OCI-LY1 (cell line): ENCODE measurements around the gene PGS1.

Experiments
- H2AFZ ChIP-seq: fragments of 200-600 bp; sonication (generic), shearing (Covaris generic); 2 replicates; pipeline ENCODE4 v1.6.0; 2014; ENCODE audit warnings: antibody characterized with exemption, mild to moderate bottlenecking, low read length
- H3F3A ChIP-seq: fragments of 200-600 bp; sonication (generic), shearing (Covaris generic); 2 replicates; pipeline ENCODE4 v1.6.0; 2014; ENCODE audit warnings: mild to moderate bottlenecking, antibody characterized with exemption, low read length, moderate library complexity; ENCODE audit not compliant: insufficient read depth
- H3K27ac ChIP-seq: fragments of 200-600 bp; sonication (generic); 2 replicates; pipeline ENCODE4 v1.5.1; 2014; ENCODE audit warnings: low read length, mixed run types, mild to moderate bottlenecking, low read depth; ENCODE audit not compliant: poor library complexity, severe bottlenecking
- H3K27me3 ChIP-seq: fragments of 200-600 bp; sonication (generic); 2 replicates; pipeline ENCODE4 v1.6.0; 2014; ENCODE audit warnings: antibody characterized with exemption, mild to moderate bottlenecking, low read length, moderate library complexity; ENCODE audit not compliant: insufficient read depth
- H3K36me3 ChIP-seq: fragments of 200-600 bp; sonication (generic); 2 replicates; pipeline ENCODE4 v1.6.1; 2014; ENCODE audit warnings: mild to moderate bottlenecking, antibody characterized with exemption, low read length, moderate library complexity, mixed read lengths; ENCODE audit not compliant: insufficient read depth
- H3K4me1 ChIP-seq: fragments of 200-600 bp; sonication (generic); 2 replicates; pipeline ENCODE4 v1.5.1; 2014; ENCODE audit warnings: mild to moderate bottlenecking, low read length, moderate library complexity; ENCODE audit not compliant: insufficient read depth, severe bottlenecking
- H3K4me2 ChIP-seq: fragments of 200-600 bp; sonication (generic), shearing (Covaris generic); 2 replicates; pipeline ENCODE4 v1.6.1; 2014; ENCODE audit warnings: low read length
- H3K4me3 ChIP-seq: fragments of 200-600 bp; sonication (generic); 2 replicates; pipeline ENCODE4 v1.5.1; 2014; ENCODE audit warnings: low read length, low read depth, mild to moderate bottlenecking, mixed read lengths; ENCODE audit not compliant: poor library complexity, severe bottlenecking
- H3K79me2 ChIP-seq: fragments of 200-600 bp; shearing (Covaris generic); 2 replicates; pipeline ENCODE4 v1.6.1; 2016; ENCODE audit warnings: mixed run types, low read length, mixed read lengths; ENCODE audit not compliant: insufficient read depth
- H3K9ac ChIP-seq: fragments of 200-600 bp; sonication (generic), shearing (Covaris generic); 2 replicates; pipeline ENCODE4 v1.6.1; 2014; ENCODE audit warnings: mild to moderate bottlenecking, low read length, mixed read lengths
- H3K9me2 ChIP-seq: fragments of 200-600 bp; sonication (generic), shearing (Covaris generic); 2 replicates; pipeline ENCODE4 v1.6.1; 2014; ENCODE audit warnings: low read depth, mild to moderate bottlenecking, low read length, mixed read lengths
- H3K9me3 ChIP-seq: fragments of 200-600 bp; shearing (Covaris generic); 2 replicates; pipeline ENCODE4 v1.6.1; 2014; ENCODE audit warnings: low read length, mixed read lengths
- H4K20me1 ChIP-seq: fragments of 200-600 bp; sonication (generic), shearing (Covaris generic); 2 replicates; pipeline ENCODE4 v1.6.0; 2016; ENCODE audit warnings: mild to moderate bottlenecking, low read length; ENCODE audit not compliant: insufficient read depth
- CTCF ChIP-seq: fragments of 200-600 bp; sonication (generic), shearing (Covaris generic); IDR thresholded peaks from 2 replicates; pipeline ENCODE4 v1.5.1; 2017; ENCODE audit warnings: mild to moderate bottlenecking, antibody characterized with exemption, low read length, moderate library complexity, mixed read lengths
- EZH2 ChIP-seq: fragments of 200-600 bp; sonication (generic), shearing (Covaris generic); IDR thresholded peaks from 2 replicates; pipeline ENCODE4 v1.8.0; 2017; ENCODE audit warnings: borderline replicate concordance, mixed run types, mild to moderate bottlenecking, antibody characterized with exemption, low read length, moderate library complexity, mixed read lengths

The PGS1 gene

GRCh38 chr17:78422267-78422605, 43.8 kb downstream of the PGS1 start:
- no peak overlapping the region for H3K4me2 ChIP-seq
- H3K9me3 ChIP-seq, result no peaks in the 10 kb centered on the region
- no peaks in the 10 kb centered on the region for H3F3A ChIP-seq
- H3K27ac ChIP-seq, result no peak overlapping the region
- no peaks in the 10 kb centered on the region for H4K20me1 ChIP-seq
- H3K9ac ChIP-seq, result no peak overlapping the region
- H2AFZ ChIP-seq, result no peak overlapping the region
- H3K79me2 ChIP-seq, result no peaks in the 10 kb centered on the region
- peaks cover 34% of the 10 kb centered on the region for H3K36me3 ChIP-seq
- TF ChIP-seq EZH2, result no peak
- TF ChIP-seq CTCF, result no peak
- no peaks in the 10 kb centered on the region for H3K9me2 ChIP-seq
- no peaks in the 10 kb centered on the region for H3K4me1 ChIP-seq
- H3K27me3 ChIP-seq, result no peaks in the 10 kb centered on the region
- no peak overlapping the region for H3K4me3 ChIP-seq

DNA sequence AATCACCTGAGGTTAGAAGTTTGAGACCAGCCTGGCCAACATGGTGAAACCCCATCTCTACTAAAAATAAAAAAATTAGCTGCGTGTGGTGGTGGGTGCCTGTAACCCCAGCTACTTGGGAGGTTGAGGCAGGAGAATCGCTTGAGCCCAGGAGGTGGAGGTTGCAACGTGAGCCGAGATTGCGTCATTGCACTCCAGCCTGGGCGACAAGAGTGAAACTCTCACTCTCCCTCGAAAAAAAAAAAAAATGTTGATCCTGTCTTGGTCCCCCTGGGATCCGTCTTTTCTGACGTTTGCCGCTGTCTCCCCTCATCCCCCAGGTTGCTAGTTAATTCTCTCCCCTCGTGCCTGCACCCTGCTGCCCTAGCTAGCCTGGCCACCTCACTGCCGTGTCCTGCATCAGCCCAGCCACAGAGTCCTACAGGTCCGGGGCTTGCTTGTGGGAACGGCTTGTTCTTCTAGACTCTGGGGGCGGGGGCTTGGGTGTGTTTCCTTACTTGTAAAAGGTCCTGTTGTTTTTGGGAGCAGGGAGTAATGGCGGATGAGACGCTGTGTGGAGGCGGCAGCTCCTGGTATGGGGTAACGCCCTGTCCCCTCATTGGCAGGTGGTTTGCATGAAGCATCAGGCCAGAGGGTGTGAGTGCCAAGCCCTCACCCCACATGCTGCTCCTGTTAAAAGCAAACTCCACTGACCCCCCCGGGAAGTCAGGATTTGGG, 44.6 kb downstream of the PGS1 start:
- H3K79me2 ChIP-seq, result no peaks in the 10 kb centered on the region
- H3K9me3 ChIP-seq, result no peaks in the 10 kb centered on the region
- H2AFZ ChIP-seq, result no peak overlapping the region
- H4K20me1 ChIP-seq, result no peaks in the 10 kb centered on the region
- H3K4me1 ChIP-seq, result no peaks in the 10 kb centered on the region
- no peaks in the 10 kb centered on the region for H3F3A ChIP-seq
- H3K27me3 ChIP-seq, result no peaks in the 10 kb centered on the region
- no peak overlapping the region for H3K27ac ChIP-seq
- no peak overlapping the region for H3K9ac ChIP-seq
- H3K9me2 ChIP-seq, result no peaks in the 10 kb centered on the region
- TF ChIP-seq CTCF (no peak), EZH2 (no peak)
- H3K36me3 ChIP-seq, result peaks cover 34% of the 10 kb centered on the region
- no peak overlapping the region for H3K4me2 ChIP-seq
- H3K4me3 ChIP-seq, result no peak overlapping the region

- H3K79me2 ChIP-seq, result no peaks in the 10 kb centered on the region
- H3K9me3 ChIP-seq, result no peaks in the 10 kb centered on the region
- no peak overlapping the region for H3K27ac ChIP-seq
- TF ChIP-seq EZH2 (no peak), CTCF (no peak)
- no peaks in the 10 kb centered on the region for H4K20me1 ChIP-seq
- H3F3A ChIP-seq, result no peaks in the 10 kb centered on the region
- H2AFZ ChIP-seq, result no peak overlapping the region
- H3K36me3 ChIP-seq, result peaks cover 34% of the 10 kb centered on the region
- no peaks in the 10 kb centered on the region for H3K9me2 ChIP-seq
- no peak overlapping the region for H3K9ac ChIP-seq
- H3K4me1 ChIP-seq, result no peaks in the 10 kb centered on the region
- no peak overlapping the region for H3K4me3 ChIP-seq
- no peak overlapping the region for H3K4me2 ChIP-seq
- no peaks in the 10 kb centered on the region for H3K27me3 ChIP-seq
Observed at GRCh38 chr17:78423961-78424675, 45.7 kb downstream of the PGS1 start.
